Esophagus squamous epithelium (tissue), 5 donors: ENCODE results near the gene COL27A1. TPM values are rescaled to one million over a fixed set of nuclear protein-coding genes. Genes with fewer than 3 reads are reported as not detected.

Experiments used
- DNase-seq: peaks from one replicate; lab custom pipeline; 2025; lab: John Stamatoyannopoulos, UW
- H3K27ac ChIP-seq, 4 donors: fragments of 200-600 bp; sonication (generic); one replicate each; pipeline ENCODE4 v1.5.1; 2016 to 2019; ENCODE audit warnings: mild to moderate bottlenecking in 1 of 4
- H3K27me3 ChIP-seq, 4 donors: fragments of 200-600 bp; sonication (generic); 1 replicate in 3 of 4; 2 replicates in 1 of 4; pipeline versions ENCODE4 v1.5.1 to v1.6.0; 2017 to 2021; ENCODE audit warnings: antibody characterized with exemption in 1 of 4
- H3K36me3 ChIP-seq, 3 donors: fragments of 200-600 bp; sonication (generic); one replicate each; pipeline ENCODE4 v1.5.1; 2016 to 2019
- H3K4me1 ChIP-seq, 3 donors: fragments of 200-600 bp; sonication (generic); one replicate each; pipeline ENCODE4 v1.5.1; 2017 to 2019
- H3K4me3 ChIP-seq, 4 donors: fragments of 200-600 bp; sonication (generic); 1 replicate in 3 of 4; 2 replicates in 1 of 4; pipeline ENCODE4 v1.5.1; 2016 to 2019; ENCODE audit warnings: mild to moderate bottlenecking in 2 of 4, moderate library complexity in 1 of 4
- H3K9me3 ChIP-seq, 3 donors: fragments of 200-600 bp; sonication (generic); one replicate each; pipeline ENCODE4 v1.5.1; 2016 to 2019
- CTCF ChIP-seq, 6 experiments: fragments of 450-650 bp in 4 of 6; fragments of 200-600 bp in 2 of 6; sonication (generic) in 2 of 6; IDR thresholded peaks; one replicate each; pipeline ENCODE4 v1.5.1; 2016 to 2019; ENCODE audit warnings: antibody characterized with exemption in 6 of 6, mild to moderate bottlenecking in 4 of 6, moderate library complexity in 4 of 6
- POLR2A ChIP-seq, 4 donors: fragments of 450-650 bp; IDR thresholded peaks; one replicate each; pipeline ENCODE4 v1.6.1; 2017; ENCODE audit warnings: antibody characterized with exemption in 4 of 4, mild to moderate bottlenecking in 4 of 4, moderate library complexity in 3 of 4
- WGBS, 2 donors: methylation state at CpG; one replicate each; pipeline ENCODE4 v1.1.5; 2018; 5-methylcytosine and 5-hydroxymethylcytosine counted together
- intact Hi-C: fragments of 100-400 bp; cut with DNase I; formaldehyde crosslinking; loops from one replicate; pipeline ENCODE4 v1.15.0; 2022
- total RNA-seq, 4 donors: library from RNA; depleted of rRNA; stranded (reverse); fragments of >200 nt; gene quantifications; one replicate each; pipeline ENCODE4 v1.1.0, GENCODE V29; 2016
- donor health status: DM: yes; HTN: yes; CAD: no.

The COL27A1 gene
- total RNA-seq, 4 donors from 2014 or later = 7.5 to 34.0 (median 12.0) TPM

- no peak for DNase-seq
- WGBS, 2 donors = 59 to 67% methylated on average over 16 to 18 of the region's 22 CpGs
- intact Hi-C loops = no loop called here
- TF ChIP-seq POLR2A (IDR thresholded peaks at IDR 0.05) (no peak), CTCF (IDR thresholded peaks at IDR 0.05) (no peak)
- H3K9me3 ChIP-seq = no peaks in the 10 kb centered on the region
- no peak overlapping the region for H3K4me3 ChIP-seq
- peak overlapping the region in 1 of 4 donors; percentile 29 for H3K27ac ChIP-seq
- H3K27me3 ChIP-seq = no peaks in the 10 kb centered on the region
- H3K4me1 ChIP-seq = peaks cover 4 to 50% (median 16%) of the 10 kb centered on the region in 3 donors
- H3K36me3 ChIP-seq = peaks cover 0 to 11% (median 0%) of the 10 kb centered on the region in 3 donors
Observed at GRCh38 chr9:114169952-114170770, 14.8 kb downstream of the COL27A1 start.

- Histone ChIP-seq H3K9me3 (no peaks in the 10 kb centered on the region), H3K4me1 (peaks cover 4 to 58% (median 16%) of the 10 kb centered on the region in 3 donors), H3K27ac (no peak overlapping the region), H3K27me3 (no peaks in the 10 kb centered on the region), H3K4me3 (no peak overlapping the region), H3K36me3 (peaks cover 0 to 11% (median 0%) of the 10 kb centered on the region in 3 donors)
- no peak for DNase-seq
- intact Hi-C loops = no loop called here
- WGBS, 2 donors = 74 to 89% methylated on average over 3 to 7 of the region's 11 CpGs
- TF ChIP-seq CTCF (IDR thresholded peaks at IDR 0.05) (no peak), POLR2A (IDR thresholded peaks at IDR 0.05) (no peak)
Observed at GRCh38 chr9:114170771-114171461, 15.6 kb downstream of the COL27A1 start.

- Histone ChIP-seq H3K27me3 (no peaks in the 10 kb centered on the region), H3K4me3 (no peak overlapping the region), H3K9me3 (no peaks in the 10 kb centered on the region), H3K27ac (peak overlapping the region in 1 of 4 donors; percentile 10), H3K4me1 (peaks cover 4 to 64% (median 17%) of the 10 kb centered on the region in 3 donors), H3K36me3 (peaks cover 0 to 11% (median 0%) of the 10 kb centered on the region in 3 donors)
- no peak for DNase-seq
- intact Hi-C loops = no loop called here
- TF ChIP-seq POLR2A (IDR thresholded peaks at IDR 0.05) = no peak
- TF ChIP-seq CTCF (IDR thresholded peaks at IDR 0.05) = no peak
- WGBS, 2 donors = 89% methylated on average over 3 of the region's 7 CpGs
Observed at GRCh38 chr9:114171500-114171899, 16.2 kb downstream of the COL27A1 start.

- intact Hi-C loops = no loop called here
- Histone ChIP-seq H3K4me1 (peaks cover 4 to 81% (median 28%) of the 10 kb centered on the region in 3 donors), H3K4me3 (no peak overlapping the region), H3K9me3 (no peaks in the 10 kb centered on the region), H3K27me3 (no peaks in the 10 kb centered on the region), H3K27ac (peak overlapping the region; percentile 5 to 66 (median 36)), H3K36me3 (peaks cover 0 to 2% (median 0%) of the 10 kb centered on the region in 3 donors)
- WGBS, 2 donors = 23 to 37% methylated on average over 15 to 18 of the region's 20 CpGs
- TF ChIP-seq POLR2A (IDR thresholded peaks at IDR 0.05) = no peak
- TF ChIP-seq CTCF (IDR thresholded peaks at IDR 0.05) = no peak
- DNase-seq = no peak
Observed at GRCh38 chr9:114172981-114173833, 17.9 kb downstream of the COL27A1 start.
